Measurements from ENCODE around the gene TSPAN9. TPM values are rescaled to one million over a fixed set of nuclear protein-coding genes. Genes with fewer than 3 reads are reported as not detected.

TSPAN9 gene
- polyA plus RNA-seq, 1 of the 3 experiments (the other 2 are of a cell fraction), result 34.9 TPM

GRCh38 chr12:3236345-3237187, 159.4 kb downstream of the TSPAN9 start:
- 70% methylated on average over 16 of the region's 16 CpGs for WGBS (ENCODE audit: low lambda C conversion rate)
- Histone ChIP-seq H2AFZ (ENCODE audit: low read depth) (no peak overlapping the region), H3K9me3 (no peaks in the 10 kb centered on the region), H3K4me1 (ENCODE audit: control insufficient read depth in 1 of 2, insufficient read depth in 2 of 2, low read depth in 1 of 2, low read length in 1 of 2) (peaks cover 5 to 6% of the 10 kb centered on the region in 2 experiments; a peak in 2 of 4 replicates), H4K20me1 (ENCODE audit: insufficient read depth) (no peaks in the 10 kb centered on the region; the same call in 1 of the 2 replicates), H3K27ac (ENCODE audit: low read depth in 2 of 2, low read length in 1 of 2) (no peak overlapping the region), H3K9me2 (no peaks in the 10 kb centered on the region), H3K27me3 (ENCODE audit: insufficient read depth) (no peaks in the 10 kb centered on the region), H3K36me3 (replicated peaks in 1 of 2; ENCODE audit: control insufficient read depth in 1 of 2, insufficient read depth in 2 of 2, low read length in 1 of 2) (no peaks in the 10 kb centered on the region), H3F3A (replicated peaks; ENCODE audit: insufficient read depth) (no peaks in the 10 kb centered on the region), H3K4me2 (no peak overlapping the region), H3K4me3 (ENCODE audit: low read depth in 2 of 2, low read length in 1 of 2) (no peak overlapping the region), H3K9ac (no peak overlapping the region), H3K79me2 (ENCODE audit: insufficient read depth) (no peaks in the 10 kb centered on the region)
- ChIA-PET POLR2A (interaction anchor here (0.6 kb wide), 1 partner anchor 35 kb away, joined by 3 read pairs; no protein-coding TSS in a partner anchor), CTCF (interaction anchor here (1.6 to 4.1 kb wide), 4 partner anchors 34 to 106 kb away, joined by 5 to 24 read pairs (median 6); no protein-coding TSS in a partner anchor)
- DNase-seq, result peak; percentile 51
- TF ChIP-seq FOSL2 (IDR thresholded peaks at IDR 0.05; ENCODE audit: borderline replicate concordance, low read depth) (peak; percentile 41; the same call in 1 of the 2 replicates), NFIC (IDR thresholded peaks at IDR 0.05; ENCODE audit: borderline replicate concordance) (no peak), EP300 (IDR thresholded peaks at IDR 0.05; ENCODE audit: borderline replicate concordance in 1 of 2, low read depth in 1 of 2, low read length in 1 of 2) (no peak), JUND (IDR thresholded peaks at IDR 0.05) (0 out of 2 replicates have a peak, but pooled peaks have one; percentile 22)

GRCh38 chr12:3238196-3238595, 161.0 kb downstream of the TSPAN9 start:
- no peaks in the 10 kb centered on the region for H3K9me3 ChIP-seq
- H3K4me3 ChIP-seq (ENCODE audit: low read depth in 2 of 2, low read length in 1 of 2), result no peak overlapping the region
- H3K27ac ChIP-seq (ENCODE audit: low read depth in 2 of 2, low read length in 1 of 2), result no peak overlapping the region
- 94% methylated on average over 11 of the region's 11 CpGs for WGBS (ENCODE audit: low lambda C conversion rate)
- no peaks in the 10 kb centered on the region for H3K9me2 ChIP-seq
- no peaks in the 10 kb centered on the region; the same call in 1 of the 2 replicates for H4K20me1 ChIP-seq (ENCODE audit: insufficient read depth)
- no peaks in the 10 kb centered on the region for H3K79me2 ChIP-seq (ENCODE audit: insufficient read depth)
- no peaks in the 10 kb centered on the region for H3K27me3 ChIP-seq (ENCODE audit: insufficient read depth)
- DNase-seq, result no peak
- H3K9ac ChIP-seq, result no peak overlapping the region
- no peak overlapping the region for H3K4me2 ChIP-seq
- no peak overlapping the region for H2AFZ ChIP-seq (ENCODE audit: low read depth)
- H3K4me1 ChIP-seq (ENCODE audit: control insufficient read depth in 1 of 2, insufficient read depth in 2 of 2, low read depth in 1 of 2, low read length in 1 of 2), result peaks cover 5 to 6% of the 10 kb centered on the region in 2 experiments; a peak in 2 of 4 replicates
- no peaks in the 10 kb centered on the region for H3K36me3 ChIP-seq (replicated peaks in 1 of 2; ENCODE audit: control insufficient read depth in 1 of 2, insufficient read depth in 2 of 2, low read length in 1 of 2)
- H3F3A ChIP-seq (replicated peaks; ENCODE audit: insufficient read depth), result no peaks in the 10 kb centered on the region
- ChIA-PET POLR2A (no interaction called here), CTCF (interaction anchor here (1.0 to 1.7 kb wide), 3 partner anchors 35 to 108 kb away, joined by 3 to 5 read pairs (median 3); no protein-coding TSS in a partner anchor)
- TF ChIP-seq NFIC (IDR thresholded peaks at IDR 0.05; ENCODE audit: borderline replicate concordance) (no peak), USF2 (IDR thresholded peaks at IDR 0.05; ENCODE audit: borderline replicate concordance, low read depth, low read length) (no peak), CHD2 (IDR thresholded peaks at IDR 0.05; ENCODE audit: low read length, partially characterized antibody) (no peak), POLR2AphosphoS5 (IDR thresholded peaks at IDR 0.05; ENCODE audit: low read depth, low read length) (no peak), GATA2 (CRISPR knock-in tag; IDR thresholded peaks at IDR 0.05) (no peak), RAD21 (IDR thresholded peaks at IDR 0.05; ENCODE audit: low read length) (no peak), JUND (IDR thresholded peaks at IDR 0.05) (no peak), TCF12 (IDR thresholded peaks at IDR 0.05) (no peak), YY1 (IDR thresholded peaks at IDR 0.05; ENCODE audit: low read depth) (no peak), FOXM1 (IDR thresholded peaks at IDR 0.05; ENCODE audit: low read depth) (no peak), FOSL2 (IDR thresholded peaks at IDR 0.05; ENCODE audit: borderline replicate concordance, low read depth) (no peak), MEF2A (IDR thresholded peaks at IDR 0.05; ENCODE audit: borderline replicate concordance, low read depth) (no peak)
- TF ChIP-seq, protein P1, sequence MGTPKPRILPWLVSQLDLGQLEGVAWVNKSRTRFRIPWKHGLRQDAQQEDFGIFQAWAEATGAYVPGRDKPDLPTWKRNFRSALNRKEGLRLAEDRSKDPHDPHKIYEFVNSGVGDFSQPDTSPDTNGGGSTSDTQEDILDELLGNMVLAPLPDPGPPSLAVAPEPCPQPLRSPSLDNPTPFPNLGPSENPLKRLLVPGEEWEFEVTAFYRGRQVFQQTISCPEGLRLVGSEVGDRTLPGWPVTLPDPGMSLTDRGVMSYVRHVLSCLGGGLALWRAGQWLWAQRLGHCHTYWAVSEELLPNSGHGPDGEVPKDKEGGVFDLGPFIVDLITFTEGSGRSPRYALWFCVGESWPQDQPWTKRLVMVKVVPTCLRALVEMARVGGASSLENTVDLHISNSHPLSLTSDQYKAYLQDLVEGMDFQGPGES (IDR thresholded peaks at IDR 0.05; ENCODE audit: low read depth, low read length), result no peak
- TF ChIP-seq, protein P2, sequence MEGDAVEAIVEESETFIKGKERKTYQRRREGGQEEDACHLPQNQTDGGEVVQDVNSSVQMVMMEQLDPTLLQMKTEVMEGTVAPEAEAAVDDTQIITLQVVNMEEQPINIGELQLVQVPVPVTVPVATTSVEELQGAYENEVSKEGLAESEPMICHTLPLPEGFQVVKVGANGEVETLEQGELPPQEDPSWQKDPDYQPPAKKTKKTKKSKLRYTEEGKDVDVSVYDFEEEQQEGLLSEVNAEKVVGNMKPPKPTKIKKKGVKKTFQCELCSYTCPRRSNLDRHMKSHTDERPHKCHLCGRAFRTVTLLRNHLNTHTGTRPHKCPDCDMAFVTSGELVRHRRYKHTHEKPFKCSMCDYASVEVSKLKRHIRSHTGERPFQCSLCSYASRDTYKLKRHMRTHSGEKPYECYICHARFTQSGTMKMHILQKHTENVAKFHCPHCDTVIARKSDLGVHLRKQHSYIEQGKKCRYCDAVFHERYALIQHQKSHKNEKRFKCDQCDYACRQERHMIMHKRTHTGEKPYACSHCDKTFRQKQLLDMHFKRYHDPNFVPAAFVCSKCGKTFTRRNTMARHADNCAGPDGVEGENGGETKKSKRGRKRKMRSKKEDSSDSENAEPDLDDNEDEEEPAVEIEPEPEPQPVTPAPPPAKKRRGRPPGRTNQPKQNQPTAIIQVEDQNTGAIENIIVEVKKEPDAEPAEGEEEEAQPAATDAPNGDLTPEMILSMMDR (IDR thresholded peaks at IDR 0.05), result no peak
- TF ChIP-seq, protein P3, sequence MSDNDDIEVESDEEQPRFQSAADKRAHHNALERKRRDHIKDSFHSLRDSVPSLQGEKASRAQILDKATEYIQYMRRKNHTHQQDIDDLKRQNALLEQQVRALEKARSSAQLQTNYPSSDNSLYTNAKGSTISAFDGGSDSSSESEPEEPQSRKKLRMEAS (IDR thresholded peaks at IDR 0.05; ENCODE audit: low read depth), result no peak
- TF ChIP-seq, protein P4, sequence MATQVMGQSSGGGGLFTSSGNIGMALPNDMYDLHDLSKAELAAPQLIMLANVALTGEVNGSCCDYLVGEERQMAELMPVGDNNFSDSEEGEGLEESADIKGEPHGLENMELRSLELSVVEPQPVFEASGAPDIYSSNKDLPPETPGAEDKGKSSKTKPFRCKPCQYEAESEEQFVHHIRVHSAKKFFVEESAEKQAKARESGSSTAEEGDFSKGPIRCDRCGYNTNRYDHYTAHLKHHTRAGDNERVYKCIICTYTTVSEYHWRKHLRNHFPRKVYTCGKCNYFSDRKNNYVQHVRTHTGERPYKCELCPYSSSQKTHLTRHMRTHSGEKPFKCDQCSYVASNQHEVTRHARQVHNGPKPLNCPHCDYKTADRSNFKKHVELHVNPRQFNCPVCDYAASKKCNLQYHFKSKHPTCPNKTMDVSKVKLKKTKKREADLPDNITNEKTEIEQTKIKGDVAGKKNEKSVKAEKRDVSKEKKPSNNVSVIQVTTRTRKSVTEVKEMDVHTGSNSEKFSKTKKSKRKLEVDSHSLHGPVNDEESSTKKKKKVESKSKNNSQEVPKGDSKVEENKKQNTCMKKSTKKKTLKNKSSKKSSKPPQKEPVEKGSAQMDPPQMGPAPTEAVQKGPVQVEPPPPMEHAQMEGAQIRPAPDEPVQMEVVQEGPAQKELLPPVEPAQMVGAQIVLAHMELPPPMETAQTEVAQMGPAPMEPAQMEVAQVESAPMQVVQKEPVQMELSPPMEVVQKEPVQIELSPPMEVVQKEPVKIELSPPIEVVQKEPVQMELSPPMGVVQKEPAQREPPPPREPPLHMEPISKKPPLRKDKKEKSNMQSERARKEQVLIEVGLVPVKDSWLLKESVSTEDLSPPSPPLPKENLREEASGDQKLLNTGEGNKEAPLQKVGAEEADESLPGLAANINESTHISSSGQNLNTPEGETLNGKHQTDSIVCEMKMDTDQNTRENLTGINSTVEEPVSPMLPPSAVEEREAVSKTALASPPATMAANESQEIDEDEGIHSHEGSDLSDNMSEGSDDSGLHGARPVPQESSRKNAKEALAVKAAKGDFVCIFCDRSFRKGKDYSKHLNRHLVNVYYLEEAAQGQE (IDR thresholded peaks at IDR 0.05; ENCODE audit: low read depth, low read length), result no peak

Measured in SK-N-SH (cell line).